H1 (cell line): Measurements from ENCODE around the gene SERPINB6.

Experiments used
- BCL11A ChIP-seq, 2 experiments: IDR thresholded peaks; one replicate each; pipeline ENCODE4 v1.6.1; 2011; ENCODE audit warnings: low read depth in 2 of 2, low read length in 2 of 2, mild to moderate bottlenecking in 2 of 2
- CBX5 ChIP-seq: fragments of 300-800, 300-1000 bp; sonication (generic); IDR thresholded peaks from 2 replicates; pipeline ENCODE4 v1.7.1; 2016; ENCODE audit warnings: antibody characterized with exemption, low read length, low read depth
- EZH2 ChIP-seq: fragments of 200-600 bp; sonication (generic); IDR thresholded peaks from 2 replicates; pipeline ENCODE4 v1.7.1; 2012; ENCODE audit warnings: low read depth, mild to moderate bottlenecking, moderate library complexity, low read length, inconsistent platforms; ENCODE audit not compliant: severe bottlenecking
- GTF2F1 ChIP-seq: IDR thresholded peaks from 2 replicates; pipeline ENCODE4 v1.6.1; 2012; ENCODE audit warnings: low read depth, low read length, improper control_type of control experiment, borderline replicate concordance
- HDAC2 ChIP-seq, 2 experiments: fragments of 300-600 bp in 1 of 2; sonication (generic) in 1 of 2; IDR thresholded peaks; 2 replicates each; pipeline ENCODE4 v1.6.1; 2011 to 2012; ENCODE audit warnings: low read depth in 2 of 2, low read length in 2 of 2, mild to moderate bottlenecking in 2 of 2, moderate library complexity in 2 of 2, borderline replicate concordance in 1 of 2, inconsistent platforms in 1 of 2
- HDAC6 ChIP-seq: IDR thresholded peaks from one replicate; pipeline ENCODE4 v1.7.1; 2012; ENCODE audit warnings: low read depth, mild to moderate bottlenecking, inconsistent platforms, low read length, moderate library complexity
- POLR2AphosphoS5 ChIP-seq: IDR thresholded peaks from 2 replicates; pipeline ENCODE4 v1.6.1; 2011; ENCODE audit warnings: low read depth, low read length
- SIN3A ChIP-seq, 2 experiments: IDR thresholded peaks in 1 of 2; conservative IDR thresholded peaks in 1 of 2; 2 replicates each; pipeline ENCODE4 v1.6.1; 2011 to 2012; ENCODE audit warnings: low read length in 2 of 2, improper control_type of control experiment in 1 of 2, low read depth in 1 of 2, mild to moderate bottlenecking in 1 of 2
- YY1 ChIP-seq: IDR thresholded peaks from 2 replicates; pipeline ENCODE4 v1.6.1; 2011; ENCODE audit warnings: low read depth, mild to moderate bottlenecking, low read length
- TF ChIP-seq, protein P1 (sequence below): IDR thresholded peaks from 2 replicates; pipeline ENCODE4 v1.6.1; 2012; ENCODE audit warnings: low read length, inconsistent platforms
- TF ChIP-seq, protein P2 (sequence below), 3 experiments: IDR thresholded peaks; 1 replicate in 2 of 3; 2 replicates in 1 of 3; pipeline versions ENCODE4 v1.5.1 to v1.6.1; 2011; ENCODE audit warnings: low read length in 3 of 3, mild to moderate bottlenecking in 3 of 3, inconsistent platforms in 2 of 3, low read depth in 1 of 3, moderate library complexity in 1 of 3; ENCODE audit not compliant: insufficient read depth in 1 of 3; ENCODE audit errors: control extremely low read depth in 1 of 3
- TF ChIP-seq, protein P3 (sequence below): IDR thresholded peaks from 2 replicates; pipeline ENCODE4 v1.6.1; 2012; ENCODE audit warnings: inconsistent platforms

DNA sequence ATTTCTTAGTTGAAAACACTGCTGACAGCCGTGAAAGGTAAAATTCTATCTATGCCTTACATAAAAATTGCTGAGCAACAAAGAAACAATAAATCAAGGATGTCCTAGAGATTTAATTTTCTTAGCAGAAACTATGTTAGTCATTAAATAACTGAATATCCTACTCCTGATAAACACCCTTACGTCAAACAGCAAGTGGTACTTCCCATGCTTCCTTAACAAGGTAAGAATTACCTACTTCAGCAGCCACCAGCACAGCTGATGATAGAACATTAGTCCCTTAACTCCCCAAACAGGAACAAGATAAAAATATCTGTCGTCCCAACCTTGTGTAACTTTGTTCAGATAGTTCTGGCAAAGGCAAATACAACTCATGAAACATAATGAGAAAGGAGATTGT, 8.7 kb downstream of the SERPINB6 start:
- TF ChIP-seq, protein P1, sequence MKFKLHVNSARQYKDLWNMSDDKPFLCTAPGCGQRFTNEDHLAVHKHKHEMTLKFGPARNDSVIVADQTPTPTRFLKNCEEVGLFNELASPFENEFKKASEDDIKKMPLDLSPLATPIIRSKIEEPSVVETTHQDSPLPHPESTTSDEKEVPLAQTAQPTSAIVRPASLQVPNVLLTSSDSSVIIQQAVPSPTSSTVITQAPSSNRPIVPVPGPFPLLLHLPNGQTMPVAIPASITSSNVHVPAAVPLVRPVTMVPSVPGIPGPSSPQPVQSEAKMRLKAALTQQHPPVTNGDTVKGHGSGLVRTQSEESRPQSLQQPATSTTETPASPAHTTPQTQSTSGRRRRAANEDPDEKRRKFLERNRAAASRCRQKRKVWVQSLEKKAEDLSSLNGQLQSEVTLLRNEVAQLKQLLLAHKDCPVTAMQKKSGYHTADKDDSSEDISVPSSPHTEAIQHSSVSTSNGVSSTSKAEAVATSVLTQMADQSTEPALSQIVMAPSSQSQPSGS = no peak
- TF ChIP-seq, protein P2, sequence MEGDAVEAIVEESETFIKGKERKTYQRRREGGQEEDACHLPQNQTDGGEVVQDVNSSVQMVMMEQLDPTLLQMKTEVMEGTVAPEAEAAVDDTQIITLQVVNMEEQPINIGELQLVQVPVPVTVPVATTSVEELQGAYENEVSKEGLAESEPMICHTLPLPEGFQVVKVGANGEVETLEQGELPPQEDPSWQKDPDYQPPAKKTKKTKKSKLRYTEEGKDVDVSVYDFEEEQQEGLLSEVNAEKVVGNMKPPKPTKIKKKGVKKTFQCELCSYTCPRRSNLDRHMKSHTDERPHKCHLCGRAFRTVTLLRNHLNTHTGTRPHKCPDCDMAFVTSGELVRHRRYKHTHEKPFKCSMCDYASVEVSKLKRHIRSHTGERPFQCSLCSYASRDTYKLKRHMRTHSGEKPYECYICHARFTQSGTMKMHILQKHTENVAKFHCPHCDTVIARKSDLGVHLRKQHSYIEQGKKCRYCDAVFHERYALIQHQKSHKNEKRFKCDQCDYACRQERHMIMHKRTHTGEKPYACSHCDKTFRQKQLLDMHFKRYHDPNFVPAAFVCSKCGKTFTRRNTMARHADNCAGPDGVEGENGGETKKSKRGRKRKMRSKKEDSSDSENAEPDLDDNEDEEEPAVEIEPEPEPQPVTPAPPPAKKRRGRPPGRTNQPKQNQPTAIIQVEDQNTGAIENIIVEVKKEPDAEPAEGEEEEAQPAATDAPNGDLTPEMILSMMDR (IDR thresholded peaks at IDR 0.05; ENCODE audit: control extremely low read depth in 1 of 3, insufficient read depth in 1 of 3, low read depth in 1 of 3, low read length in 3 of 3) = no peak
- TF ChIP-seq GTF2F1 = no peak
- no peak for TF ChIP-seq HDAC2 (IDR thresholded peaks at IDR 0.05; ENCODE audit: borderline replicate concordance in 1 of 2, low read depth in 2 of 2, low read length in 2 of 2)
- TF ChIP-seq POLR2AphosphoS5 = no peak
- no peak for TF ChIP-seq SIN3A (conservative IDR thresholded peaks at IDR 0.05 in 1 of 2, IDR thresholded peaks at IDR 0.05 in 1 of 2; ENCODE audit: low read depth in 1 of 2, low read length in 2 of 2)
- no peak for TF ChIP-seq BCL11A (IDR thresholded peaks at IDR 0.05; ENCODE audit: low read depth in 2 of 2, low read length in 2 of 2)
- no peak for TF ChIP-seq EZH2
- no peak for TF ChIP-seq CBX5
- no peak for TF ChIP-seq YY1
- TF ChIP-seq, protein P3, sequence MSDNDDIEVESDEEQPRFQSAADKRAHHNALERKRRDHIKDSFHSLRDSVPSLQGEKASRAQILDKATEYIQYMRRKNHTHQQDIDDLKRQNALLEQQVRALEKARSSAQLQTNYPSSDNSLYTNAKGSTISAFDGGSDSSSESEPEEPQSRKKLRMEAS = no peak
- no peak for TF ChIP-seq HDAC6
